C4-2B (cell line): ENCODE measurements around the gene ADGRD2.

ENCODE experiments used
- ZFX ChIP-seq: fragments of 450-650 bp; IDR thresholded peaks from 2 replicates; pipeline ENCODE4 v1.6.1; 2017
- TF ChIP-seq, protein P1 (sequence below): fragments of 450-650 bp; conservative IDR thresholded peaks from 2 replicates; pipeline ENCODE4 v1.5.1; 2017; ENCODE audit warnings: mild to moderate bottlenecking

DNA sequence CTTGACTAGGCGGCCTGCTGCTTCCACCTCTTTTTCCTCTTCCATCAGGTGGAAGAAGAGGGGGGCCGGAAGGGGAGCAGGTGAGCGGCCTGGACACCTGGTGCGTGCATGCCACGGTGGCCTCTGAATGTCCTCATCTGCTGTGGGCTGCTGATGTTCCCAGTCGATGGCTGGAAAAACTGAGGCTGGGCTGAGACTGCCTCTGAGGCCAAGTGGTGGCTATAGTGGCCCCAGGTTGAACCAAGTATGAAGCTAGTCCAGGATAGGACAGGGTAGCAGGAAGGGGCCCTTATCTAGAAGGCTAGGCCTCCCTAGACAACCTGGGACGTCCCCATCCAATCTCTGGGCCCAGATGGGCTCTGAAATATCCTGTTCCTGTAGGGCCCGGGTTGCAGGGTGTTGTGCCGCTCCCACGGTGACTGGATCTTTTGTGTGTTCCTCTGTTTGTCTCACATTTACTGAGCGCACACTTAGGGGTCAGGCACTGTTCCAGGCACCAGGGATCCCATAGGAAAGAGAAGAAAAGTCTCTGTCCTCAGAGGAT, 57.7 kb downstream of the ADGRD2 start:
- TF ChIP-seq, protein P1, sequence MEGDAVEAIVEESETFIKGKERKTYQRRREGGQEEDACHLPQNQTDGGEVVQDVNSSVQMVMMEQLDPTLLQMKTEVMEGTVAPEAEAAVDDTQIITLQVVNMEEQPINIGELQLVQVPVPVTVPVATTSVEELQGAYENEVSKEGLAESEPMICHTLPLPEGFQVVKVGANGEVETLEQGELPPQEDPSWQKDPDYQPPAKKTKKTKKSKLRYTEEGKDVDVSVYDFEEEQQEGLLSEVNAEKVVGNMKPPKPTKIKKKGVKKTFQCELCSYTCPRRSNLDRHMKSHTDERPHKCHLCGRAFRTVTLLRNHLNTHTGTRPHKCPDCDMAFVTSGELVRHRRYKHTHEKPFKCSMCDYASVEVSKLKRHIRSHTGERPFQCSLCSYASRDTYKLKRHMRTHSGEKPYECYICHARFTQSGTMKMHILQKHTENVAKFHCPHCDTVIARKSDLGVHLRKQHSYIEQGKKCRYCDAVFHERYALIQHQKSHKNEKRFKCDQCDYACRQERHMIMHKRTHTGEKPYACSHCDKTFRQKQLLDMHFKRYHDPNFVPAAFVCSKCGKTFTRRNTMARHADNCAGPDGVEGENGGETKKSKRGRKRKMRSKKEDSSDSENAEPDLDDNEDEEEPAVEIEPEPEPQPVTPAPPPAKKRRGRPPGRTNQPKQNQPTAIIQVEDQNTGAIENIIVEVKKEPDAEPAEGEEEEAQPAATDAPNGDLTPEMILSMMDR = no peak
- TF ChIP-seq ZFX = no peak
